Activated naive CD4-positive, alpha-beta T cell treated with anti-CD3 and anti-CD28 coated beads, Interleukin-2, amount 10 ng/mL, durations not matched to agents 7 days and 5 days (primary cell): ENCODE data around the gene KCNJ11.

Experiments
- CTCF ChIA-PET: fragments of 350-600 bp; sonication (Branson Sonifier 250); formaldehyde crosslinking; loops from one replicate; lab custom pipeline; 2021; ENCODE audit warnings: antibody characterized with exemption; lab: Charles Lee
- DNase-seq: peaks from one replicate; pipeline ENCODE4 v3.0.0-alpha.2; 2020
- H3K27ac Mint-ChIP-seq: one replicate; pipeline ENCODE4 v1.8.0; 2021; ENCODE audit warnings: mild to moderate bottlenecking, moderate library complexity, mixed read lengths
- H3K27me3 Mint-ChIP-seq: one replicate; pipeline ENCODE4 v1.8.0; 2021; ENCODE audit warnings: mild to moderate bottlenecking, mixed read lengths
- H3K36me3 Mint-ChIP-seq: one replicate; pipeline ENCODE4 v1.8.0; 2021; ENCODE audit warnings: mixed read lengths
- H3K4me1 Mint-ChIP-seq: one replicate; pipeline ENCODE4 v1.8.0; 2021; ENCODE audit warnings: mixed read lengths
- H3K4me3 Mint-ChIP-seq: one replicate; pipeline ENCODE4 v1.8.0; 2021; ENCODE audit warnings: mild to moderate bottlenecking, moderate library complexity, mixed read lengths
- H3K9me3 Mint-ChIP-seq: one replicate; pipeline ENCODE4 v1.8.0; 2021; ENCODE audit warnings: mixed read lengths

KCNJ11 gene

DNA sequence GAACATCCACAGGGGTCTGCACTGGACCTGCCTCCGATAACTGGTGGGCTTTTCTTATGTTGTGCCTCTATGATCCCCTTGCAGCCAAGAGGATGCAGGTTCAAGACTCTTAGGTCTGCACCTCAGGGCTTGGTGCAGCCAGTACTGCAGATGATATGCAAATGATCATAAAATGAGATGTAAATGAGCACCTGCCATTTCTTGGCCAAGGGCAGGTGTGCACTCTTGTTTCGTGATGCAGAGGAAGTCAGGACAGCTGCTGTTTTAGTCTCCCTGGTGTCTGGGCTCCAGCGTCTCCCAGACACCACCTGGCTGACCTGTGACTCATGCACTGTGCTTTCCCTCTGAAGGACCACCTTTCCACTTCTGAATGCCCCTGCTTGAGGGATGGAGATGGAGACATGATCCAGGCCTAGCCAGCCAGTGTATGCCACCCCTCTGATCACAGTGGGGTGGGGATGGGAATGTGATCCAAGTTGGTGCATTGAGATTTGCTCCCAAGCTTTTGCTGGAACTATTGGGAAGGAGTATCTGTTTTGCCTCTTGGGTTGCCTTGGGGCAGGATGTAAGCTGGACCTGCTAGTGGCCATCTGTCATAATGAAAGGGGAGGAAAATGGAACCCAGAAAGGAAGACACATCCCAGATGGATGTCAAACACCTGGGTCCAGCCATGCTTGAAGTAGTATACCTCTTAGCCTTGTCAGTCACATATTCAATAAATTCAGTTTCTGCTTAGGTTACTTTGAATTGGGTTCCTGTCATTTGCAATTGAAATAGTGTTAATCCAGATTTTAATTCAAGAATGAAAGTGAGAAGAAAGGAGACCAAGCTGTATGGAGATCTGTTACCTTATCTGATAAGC lies 3.3 kb upstream of the KCNJ11 start:
- peaks cover 16% of the 10 kb centered on the region for H3K4me1 Mint-ChIP-seq
- CTCF ChIA-PET, result interaction anchor here (1.0 to 1.1 kb wide), 2 partner anchors 137 to 162 kb away, joined by 3 read pairs; no protein-coding TSS in a partner anchor
- no peak overlapping the region for H3K4me3 Mint-ChIP-seq
- no peak for DNase-seq
- H3K9me3 Mint-ChIP-seq, result no peaks in the 10 kb centered on the region
- H3K27ac Mint-ChIP-seq, result no peak overlapping the region
- H3K27me3 Mint-ChIP-seq, result peaks cover 49% of the 10 kb centered on the region
- H3K36me3 Mint-ChIP-seq, result no peaks in the 10 kb centered on the region

GRCh38 chr11:17389957-17390649 lies 1.6 kb upstream of the KCNJ11 start:
- DNase-seq, result no peak
- CTCF ChIA-PET, result interaction anchor here (0.7 to 1.1 kb wide), 2 partner anchors 100 to 114 kb away, joined by 3 to 5 read pairs; no protein-coding TSS in a partner anchor
- Mint-ChIP-seq H3K4me1 (peaks cover 16% of the 10 kb centered on the region), H3K27me3 (peaks cover 61% of the 10 kb centered on the region), H3K27ac (peak overlapping the region; percentile 19), H3K9me3 (no peaks in the 10 kb centered on the region), H3K36me3 (no peaks in the 10 kb centered on the region), H3K4me3 (peak overlapping the region; percentile 75)

GRCh38 chr11:17389211-17389956 lies 925 bp upstream of the KCNJ11 start:
- H3K9me3 Mint-ChIP-seq, result no peaks in the 10 kb centered on the region
- H3K36me3 Mint-ChIP-seq, result no peaks in the 10 kb centered on the region
- H3K27ac Mint-ChIP-seq, result no peak overlapping the region
- peak overlapping the region; percentile 75 for H3K4me3 Mint-ChIP-seq
- H3K27me3 Mint-ChIP-seq, result peaks cover 61% of the 10 kb centered on the region
- peaks cover 16% of the 10 kb centered on the region for H3K4me1 Mint-ChIP-seq
- peak; percentile 84 for DNase-seq
- CTCF ChIA-PET, result interaction anchor here (0.7 to 3.2 kb wide), 7 partner anchors 29 to 139 kb away, joined by 3 to 26 read pairs (median 4); no protein-coding TSS in a partner anchor

DNA sequence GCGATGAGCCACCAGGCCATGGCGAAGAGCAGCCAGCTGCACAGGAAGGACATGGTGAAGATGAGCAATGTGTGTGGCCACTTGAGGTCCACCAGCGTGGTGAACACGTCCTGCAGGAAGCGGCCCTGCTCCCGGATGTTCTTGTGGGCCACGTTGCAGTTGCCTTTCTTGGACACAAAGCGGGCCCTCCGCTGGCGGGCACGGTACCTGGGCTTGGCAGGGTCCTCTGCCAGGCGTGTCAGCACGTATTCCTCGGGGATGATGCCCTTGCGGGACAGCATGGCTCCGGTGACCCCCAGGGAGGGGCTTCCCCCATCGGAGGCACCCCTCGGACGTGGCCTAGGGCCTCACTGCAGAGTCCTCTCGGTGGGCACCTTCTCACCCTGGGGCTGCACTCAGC lies 648 bp downstream of the KCNJ11 start:
- no peak for DNase-seq
- H3K4me1 Mint-ChIP-seq, result peaks cover 16% of the 10 kb centered on the region
- H3K36me3 Mint-ChIP-seq, result no peaks in the 10 kb centered on the region
- peak overlapping the region; percentile 67 for H3K4me3 Mint-ChIP-seq
- H3K27ac Mint-ChIP-seq, result peak overlapping the region; percentile 67
- peaks cover 66% of the 10 kb centered on the region for H3K27me3 Mint-ChIP-seq
- no peaks in the 10 kb centered on the region for H3K9me3 Mint-ChIP-seq
- CTCF ChIA-PET, result interaction anchor here (1.0 to 3.2 kb wide), 4 partner anchors 104 to 144 kb away, joined by 3 to 26 read pairs (median 10); no protein-coding TSS in a partner anchor

DNA sequence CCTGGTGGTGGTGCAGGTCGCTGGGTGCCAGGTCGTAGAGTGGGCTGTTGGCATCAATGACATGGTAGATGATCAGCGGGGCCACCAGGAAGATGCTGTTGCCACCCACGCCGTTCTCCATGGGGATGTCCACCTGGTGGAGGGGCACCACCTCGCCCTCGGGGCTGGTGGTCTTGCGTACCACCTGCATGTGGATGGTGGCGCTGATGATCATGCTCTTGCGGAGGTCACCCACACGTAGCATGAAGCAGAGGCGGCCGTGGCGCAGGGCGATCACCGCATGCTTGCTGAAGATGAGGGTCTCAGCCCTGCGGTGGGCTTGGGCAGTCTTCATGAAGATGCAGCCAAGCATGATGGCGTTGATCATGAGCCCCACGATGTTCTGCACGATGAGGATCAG lies 1.2 kb downstream of the KCNJ11 start:
- H3K36me3 Mint-ChIP-seq, result no peaks in the 10 kb centered on the region
- H3K4me3 Mint-ChIP-seq, result peak overlapping the region; percentile 60
- H3K27ac Mint-ChIP-seq, result no peak overlapping the region
- CTCF ChIA-PET, result interaction anchor here (1.0 to 3.2 kb wide), 8 partner anchors 26 to 140 kb away, joined by 3 to 26 read pairs (median 5); no protein-coding TSS in a partner anchor
- H3K27me3 Mint-ChIP-seq, result peaks cover 69% of the 10 kb centered on the region
- H3K4me1 Mint-ChIP-seq, result peaks cover 16% of the 10 kb centered on the region
- no peak for DNase-seq
- H3K9me3 Mint-ChIP-seq, result no peaks in the 10 kb centered on the region

DNA sequence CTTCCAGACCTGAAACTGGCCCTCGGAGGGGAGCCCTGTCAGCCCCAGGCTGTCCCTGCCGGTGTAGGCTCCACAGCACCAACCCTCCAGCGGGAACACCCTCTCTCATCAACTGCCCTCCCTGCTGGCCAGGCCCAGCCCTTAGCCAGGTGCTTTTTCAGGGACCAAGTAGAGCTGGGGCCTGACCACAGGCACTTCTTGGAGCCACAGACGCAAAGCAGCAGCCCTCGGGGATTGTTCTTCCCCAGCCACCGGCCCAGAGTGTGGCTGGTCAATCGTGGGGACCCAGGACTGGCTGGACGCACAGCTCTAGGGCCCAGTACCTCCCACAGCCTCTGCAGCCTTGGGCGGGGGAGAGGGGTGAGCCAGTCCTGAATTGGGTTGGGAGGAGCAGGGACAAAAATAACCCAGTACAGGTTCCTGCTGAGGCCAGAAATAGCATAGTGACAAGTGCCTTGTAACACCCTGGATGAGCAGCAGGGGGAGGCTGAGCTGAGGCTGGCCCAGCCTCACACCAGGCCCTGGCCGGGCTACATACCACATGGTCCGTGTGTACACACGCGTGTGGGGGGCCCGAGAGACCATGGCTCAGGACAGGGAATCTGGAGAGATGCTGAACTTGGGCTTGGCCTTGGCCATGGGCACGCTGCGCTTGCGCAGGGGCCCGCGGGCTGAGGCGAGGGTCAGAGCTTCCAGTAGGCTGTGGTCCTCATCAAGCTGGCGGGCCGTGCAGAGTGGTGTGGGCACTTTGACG lies 2.0 kb downstream of the KCNJ11 start:
- no peak overlapping the region for H3K27ac Mint-ChIP-seq
- CTCF ChIA-PET, result interaction anchor here (1.0 to 3.2 kb wide), 8 partner anchors 27 to 141 kb away, joined by 3 to 26 read pairs (median 5); no protein-coding TSS in a partner anchor
- DNase-seq, result peak; percentile 65
- no peak overlapping the region for H3K4me3 Mint-ChIP-seq
- no peaks in the 10 kb centered on the region for H3K36me3 Mint-ChIP-seq
- H3K27me3 Mint-ChIP-seq, result peaks cover 71% of the 10 kb centered on the region
- H3K9me3 Mint-ChIP-seq, result no peaks in the 10 kb centered on the region
- peaks cover 16% of the 10 kb centered on the region for H3K4me1 Mint-ChIP-seq

DNA sequence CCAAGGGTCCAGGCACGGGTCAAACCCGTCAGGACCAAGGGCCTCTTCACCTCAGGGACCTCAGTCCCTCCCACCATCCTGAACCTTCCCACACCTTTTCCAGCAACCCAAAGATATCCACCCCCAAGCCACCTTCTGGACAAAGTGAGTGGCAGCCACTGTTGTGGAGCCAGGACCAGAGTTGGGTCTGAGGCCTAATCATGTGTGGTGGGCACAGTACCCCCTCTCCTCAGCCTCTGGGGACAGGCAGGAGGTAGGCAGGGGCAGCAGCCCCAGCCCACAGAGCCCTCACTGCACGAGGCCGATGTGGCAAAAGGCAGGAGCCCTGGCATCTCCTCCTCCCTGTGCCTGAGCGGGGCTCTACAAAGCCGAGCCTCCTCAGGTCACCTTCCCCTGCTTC lies 2.5 kb downstream of the KCNJ11 start:
- DNase-seq, result no peak
- Mint-ChIP-seq H3K27me3 (peaks cover 65% of the 10 kb centered on the region), H3K4me1 (peaks cover 16% of the 10 kb centered on the region), H3K36me3 (no peaks in the 10 kb centered on the region), H3K4me3 (no peak overlapping the region), H3K27ac (no peak overlapping the region), H3K9me3 (no peaks in the 10 kb centered on the region)
- CTCF ChIA-PET, result interaction anchor here (1.0 to 7.4 kb wide), 10 partner anchors 27 to 156 kb away, joined by 3 to 143 read pairs (median 18); no protein-coding TSS in a partner anchor

GRCh38 chr11:17385492-17385891 lies 3.0 kb downstream of the KCNJ11 start:
- peaks cover 16% of the 10 kb centered on the region for H3K4me1 Mint-ChIP-seq
- H3K4me3 Mint-ChIP-seq, result no peak overlapping the region
- H3K36me3 Mint-ChIP-seq, result no peaks in the 10 kb centered on the region
- CTCF ChIA-PET, result interaction anchor here (1.7 to 7.4 kb wide), 6 partner anchors 30 to 156 kb away, joined by 7 to 143 read pairs (median 17); no protein-coding TSS in a partner anchor
- no peak for DNase-seq
- no peak overlapping the region for H3K27ac Mint-ChIP-seq
- H3K9me3 Mint-ChIP-seq, result no peaks in the 10 kb centered on the region
- peaks cover 61% of the 10 kb centered on the region for H3K27me3 Mint-ChIP-seq

DNA sequence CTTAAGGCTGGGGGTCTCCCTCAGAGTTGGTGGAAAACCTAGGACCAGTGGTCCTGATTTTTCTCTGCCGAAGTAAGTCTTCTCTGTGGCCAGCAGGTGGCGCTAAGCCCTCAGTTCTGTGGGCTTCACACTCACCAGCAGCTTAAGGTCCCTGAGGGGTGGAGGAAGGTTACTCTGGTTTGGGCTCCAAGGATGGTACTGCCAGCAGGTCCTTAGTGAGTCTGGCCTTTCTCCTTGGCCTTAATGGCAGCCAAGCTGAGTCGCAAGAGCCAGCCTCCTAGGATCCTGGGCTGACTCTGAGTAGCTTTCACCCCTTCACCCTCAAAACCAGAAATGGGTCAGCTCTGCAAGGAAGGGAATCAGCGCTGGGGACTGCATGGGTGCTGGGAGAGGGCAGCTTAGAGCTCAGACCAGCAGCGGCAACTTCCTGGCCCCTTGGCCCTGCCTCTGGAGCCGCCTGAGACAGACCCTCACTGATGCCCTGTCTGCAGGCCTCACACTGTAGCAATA lies 4.4 kb downstream of the KCNJ11 start:
- Mint-ChIP-seq H3K4me3 (no peak overlapping the region), H3K27me3 (peaks cover 48% of the 10 kb centered on the region), H3K9me3 (no peaks in the 10 kb centered on the region), H3K36me3 (no peaks in the 10 kb centered on the region), H3K27ac (no peak overlapping the region), H3K4me1 (peaks cover 7% of the 10 kb centered on the region)
- peak; percentile 86 for DNase-seq
- CTCF ChIA-PET, result interaction anchor here (0.6 to 7.4 kb wide), 38 partner anchors 9 to 589 kb away, joined by 3 to 143 read pairs (median 4); partner anchors contain the start of gene USH1C

DNA sequence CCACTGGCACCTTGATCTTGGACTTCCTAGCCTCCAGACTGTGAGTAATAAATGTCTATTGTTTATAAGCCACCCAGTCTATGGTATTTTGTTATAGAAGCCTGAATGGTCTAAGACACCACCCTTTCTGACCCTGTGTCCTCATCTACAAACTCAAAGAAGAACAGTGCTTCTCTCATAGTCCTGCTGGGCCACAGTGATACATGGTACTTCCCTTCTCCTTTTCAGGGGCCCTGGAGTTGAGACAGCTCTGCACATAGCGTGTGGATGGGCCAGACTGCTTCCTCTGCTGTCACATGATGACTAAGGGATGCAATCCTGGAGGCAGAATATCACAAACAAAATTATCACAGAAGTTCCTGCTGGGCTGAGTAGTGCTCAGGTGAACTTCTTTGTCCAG lies 5.0 kb downstream of the KCNJ11 start:
- Mint-ChIP-seq H3K36me3 (no peaks in the 10 kb centered on the region), H3K27ac (no peak overlapping the region), H3K4me1 (peaks cover 4% of the 10 kb centered on the region), H3K9me3 (no peaks in the 10 kb centered on the region), H3K27me3 (peaks cover 42% of the 10 kb centered on the region), H3K4me3 (no peak overlapping the region)
- CTCF ChIA-PET, result interaction anchor here (0.6 to 7.4 kb wide), 31 partner anchors 9 to 474 kb away, joined by 3 to 143 read pairs (median 4); partner anchors contain the start of gene USH1C
- DNase-seq, result no peak

DNA sequence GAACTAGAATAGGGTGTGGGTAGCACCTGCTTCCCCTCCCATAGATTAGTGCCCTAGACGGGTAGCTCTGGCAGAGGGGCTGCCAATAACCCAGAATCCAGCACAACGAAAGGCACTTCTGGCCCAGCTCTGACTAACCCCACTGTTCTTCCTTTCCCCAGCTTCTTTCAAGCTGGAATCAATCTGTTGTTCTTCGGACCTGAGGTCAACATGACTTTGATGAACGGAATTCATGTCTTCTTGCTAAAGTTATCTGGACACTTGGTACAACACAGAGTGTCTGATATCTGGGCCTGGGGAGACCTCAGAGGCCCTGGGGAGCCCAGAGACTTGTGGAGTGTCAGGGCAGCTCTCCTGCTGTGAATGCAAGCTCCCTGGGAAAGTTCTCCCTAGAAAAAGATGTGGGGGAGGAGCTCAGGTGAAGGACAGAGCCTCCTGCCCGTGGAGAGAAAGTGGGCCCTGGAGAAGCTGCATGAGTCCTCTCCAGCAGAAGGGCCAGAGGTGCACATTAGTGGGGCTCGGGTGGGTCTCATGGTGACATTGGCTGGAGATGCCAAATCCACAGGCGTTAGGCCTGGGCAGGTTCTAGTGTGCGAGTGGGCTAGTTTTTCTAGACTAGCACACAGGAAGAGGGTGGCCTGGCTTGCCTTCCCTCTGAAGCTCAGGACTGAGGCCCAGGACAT lies 6.3 kb downstream of the KCNJ11 start:
- H3K4me3 Mint-ChIP-seq, result no peak overlapping the region
- DNase-seq, result no peak
- H3K27ac Mint-ChIP-seq, result no peak overlapping the region
- peaks cover 30% of the 10 kb centered on the region for H3K27me3 Mint-ChIP-seq
- no peaks in the 10 kb centered on the region for H3K36me3 Mint-ChIP-seq
- no peaks in the 10 kb centered on the region for H3K9me3 Mint-ChIP-seq
- CTCF ChIA-PET, result interaction anchor here (1.2 to 7.4 kb wide), 6 partner anchors 16 to 153 kb away, joined by 3 to 143 read pairs (median 6); no protein-coding TSS in a partner anchor
- no peaks in the 10 kb centered on the region for H3K4me1 Mint-ChIP-seq

GRCh38 chr11:17381156-17381555 lies 7.3 kb downstream of the KCNJ11 start:
- H3K9me3 Mint-ChIP-seq, result no peaks in the 10 kb centered on the region
- H3K27ac Mint-ChIP-seq, result no peak overlapping the region
- no peak overlapping the region for H3K4me3 Mint-ChIP-seq

More at GRCh38 chr11:17381156-17381555, 7.3 kb downstream of the KCNJ11 start:
- CTCF ChIA-PET, result interaction anchor here (0.6 to 7.4 kb wide), 3 partner anchors 54 to 147 kb away, joined by 3 to 143 read pairs (median 5); no protein-coding TSS in a partner anchor
- no peaks in the 10 kb centered on the region for H3K36me3 Mint-ChIP-seq
- no peak for DNase-seq
- H3K27me3 Mint-ChIP-seq, result peaks cover 19% of the 10 kb centered on the region
- H3K4me1 Mint-ChIP-seq, result no peaks in the 10 kb centered on the region
